Left kidney (tissue), 2 donors: ENCODE data around the gene ADAP1. TPM values are rescaled to one million over a fixed set of nuclear protein-coding genes. Genes with fewer than 3 reads are reported as not detected.
"Not testable (repeated sequence)": the region's sequence is repeated elsewhere in the genome, so short reads cannot be mapped to it uniquely, and the experiment has no call there.

Source experiments
- DNase-seq: peaks from one replicate; pipeline ENCODE4 v3.0.0-alpha.2; 2013
- polyA plus RNA-seq: library from polyadenylated mRNA; unstranded; fragments of 120-200 nt; gene quantifications from one replicate; pipeline ENCODE4 v1.2.1, GENCODE V29; 2013; ENCODE audit not compliant: insufficient read length

The ADAP1 gene
- polyA plus RNA-seq, 1 donor, result 11.0 TPM

DNA sequence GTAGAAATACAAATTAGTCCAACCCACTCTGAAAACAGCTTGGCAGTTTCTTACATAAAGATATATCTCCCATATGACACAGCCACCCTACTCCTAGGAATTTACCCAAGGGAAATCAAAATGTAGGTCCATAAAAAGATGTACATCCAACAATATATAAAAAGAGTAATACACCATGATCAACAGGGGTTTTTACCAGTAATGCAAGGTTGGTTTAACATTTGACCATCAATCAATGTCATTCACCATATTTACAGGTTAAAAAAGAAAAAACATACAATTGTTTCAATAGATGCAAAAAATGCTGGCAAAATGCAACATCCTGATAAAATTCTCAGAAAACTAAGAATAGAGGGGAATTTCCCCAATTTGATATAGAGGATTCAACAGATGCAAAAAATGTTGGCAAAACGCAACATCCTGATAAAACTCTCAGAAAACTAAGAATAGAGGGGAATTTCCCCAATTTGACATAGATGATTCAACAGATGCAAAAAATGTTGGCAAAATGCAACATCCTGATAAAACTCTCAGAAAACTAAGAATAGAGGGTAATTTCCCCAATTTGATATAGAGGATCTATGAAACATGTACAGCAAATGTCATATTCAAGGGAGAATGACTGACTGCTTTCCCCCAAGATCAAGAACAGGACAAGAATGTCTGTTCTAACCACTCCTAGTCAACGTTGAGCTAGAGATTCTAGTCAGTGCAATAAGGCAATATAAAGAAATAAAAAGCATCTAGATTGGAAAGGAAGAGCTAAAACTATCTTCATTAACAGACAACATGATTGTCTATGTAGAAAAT is 13.7 kb downstream of the ADAP1 start:
- no peak for DNase-seq

GRCh38 chr7:939843-940242 is 14.6 kb downstream of the ADAP1 start:
- no peak for DNase-seq

GRCh38 chr7:938546-939185 is 15.8 kb downstream of the ADAP1 start:
- DNase-seq, result no peak

GRCh38 chr7:937856-938484 is 16.5 kb downstream of the ADAP1 start:
- DNase-seq, result no peak

- no peak for DNase-seq
Measured at GRCh38 chr7:936386-937054, 18.0 kb downstream of the ADAP1 start.

GRCh38 chr7:935874-936385 is 18.6 kb downstream of the ADAP1 start:
- no peak for DNase-seq

- DNase-seq, result no peak
Measured at GRCh38 chr7:935164-935873, 19.2 kb downstream of the ADAP1 start.

DNA sequence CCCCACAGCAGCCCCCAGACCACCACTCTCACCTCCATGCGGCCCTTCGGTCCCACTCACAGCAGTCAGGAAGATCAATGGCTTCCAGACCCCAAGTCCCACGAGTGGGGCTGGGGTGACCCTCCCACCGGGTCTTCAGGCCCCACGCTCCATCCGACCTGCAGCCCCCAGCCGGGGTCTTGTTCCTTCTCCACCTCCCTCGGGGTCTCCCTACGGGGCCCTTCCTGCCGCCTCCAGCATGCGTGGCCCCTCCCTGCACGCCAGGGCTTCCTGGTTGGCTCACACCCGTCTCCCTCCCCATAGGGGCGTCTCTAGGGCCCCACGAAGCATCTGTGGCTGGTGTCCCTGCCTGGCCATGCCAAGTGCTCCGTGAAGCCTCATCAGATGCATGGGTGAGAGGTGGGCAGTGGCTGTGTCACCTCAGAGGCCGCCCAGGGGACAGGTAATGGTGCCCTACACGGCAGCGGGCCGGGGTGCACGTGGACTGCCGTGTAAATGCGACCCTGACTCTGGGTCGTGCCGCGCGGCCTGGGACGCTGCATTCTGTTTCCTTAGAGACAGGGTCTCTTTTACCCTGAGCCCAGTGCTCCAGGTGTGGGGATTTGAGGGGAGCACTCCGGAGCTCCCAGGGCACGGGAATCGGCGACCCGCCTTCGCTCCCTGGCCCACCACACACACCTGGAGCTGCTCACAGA is 19.9 kb downstream of the ADAP1 start:
- DNase-seq, result no peak

DNA sequence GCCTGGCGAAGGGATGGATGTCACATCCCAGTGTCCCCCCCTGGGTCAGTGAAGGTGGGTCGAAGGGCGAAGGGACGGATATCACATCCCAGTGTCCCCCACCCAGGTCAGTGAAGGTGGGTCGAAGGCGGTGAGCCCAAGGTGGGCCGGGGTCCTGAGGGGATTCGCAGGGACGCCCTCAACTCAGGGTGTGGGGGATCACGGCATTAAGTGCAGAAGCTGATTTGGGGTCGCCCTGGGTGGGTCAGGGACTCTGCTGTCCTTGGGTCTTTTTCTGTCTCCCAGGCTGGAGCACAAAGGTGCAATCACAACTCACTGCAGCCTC is 21.9 kb downstream of the ADAP1 start:
- DNase-seq, result no peak

DNA sequence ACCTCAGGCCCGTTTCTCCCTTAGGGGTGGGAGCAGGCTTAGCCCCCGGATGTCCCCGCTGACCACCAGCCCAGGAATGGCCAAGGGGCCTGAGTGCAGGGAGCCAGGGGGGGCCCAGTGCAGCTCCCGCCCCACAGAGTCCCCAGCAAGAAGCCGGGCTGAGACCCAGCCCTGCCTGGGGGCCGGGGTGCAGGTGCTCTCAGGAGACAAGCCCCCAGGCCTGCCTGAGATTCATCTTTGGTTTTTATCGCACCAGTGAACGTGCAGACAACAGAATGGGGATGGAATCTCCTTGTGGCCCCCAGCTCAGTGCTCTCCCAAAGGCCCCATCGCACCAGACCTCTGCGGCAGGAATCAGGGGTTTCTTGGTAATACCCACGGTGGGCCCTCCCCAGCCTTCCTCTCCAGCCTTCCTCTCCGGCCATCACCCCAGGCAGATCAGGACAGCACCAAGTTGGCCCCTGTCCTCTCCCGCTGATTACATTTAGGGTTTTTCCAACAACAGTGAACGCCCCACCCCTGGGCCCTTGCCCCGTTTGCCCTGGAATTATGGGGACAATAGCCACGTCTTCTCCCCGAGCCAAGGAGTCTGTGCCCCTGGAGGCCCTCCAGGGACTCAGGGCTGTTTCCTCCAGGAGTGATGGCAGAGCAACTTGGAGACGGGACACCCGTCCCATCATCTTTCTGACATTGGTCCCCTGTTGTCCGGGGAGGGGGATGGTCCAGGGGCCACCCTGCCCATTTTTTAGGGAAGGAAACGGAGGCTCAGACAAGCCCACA is 22.4 kb downstream of the ADAP1 start:
- no peak for DNase-seq

DNA sequence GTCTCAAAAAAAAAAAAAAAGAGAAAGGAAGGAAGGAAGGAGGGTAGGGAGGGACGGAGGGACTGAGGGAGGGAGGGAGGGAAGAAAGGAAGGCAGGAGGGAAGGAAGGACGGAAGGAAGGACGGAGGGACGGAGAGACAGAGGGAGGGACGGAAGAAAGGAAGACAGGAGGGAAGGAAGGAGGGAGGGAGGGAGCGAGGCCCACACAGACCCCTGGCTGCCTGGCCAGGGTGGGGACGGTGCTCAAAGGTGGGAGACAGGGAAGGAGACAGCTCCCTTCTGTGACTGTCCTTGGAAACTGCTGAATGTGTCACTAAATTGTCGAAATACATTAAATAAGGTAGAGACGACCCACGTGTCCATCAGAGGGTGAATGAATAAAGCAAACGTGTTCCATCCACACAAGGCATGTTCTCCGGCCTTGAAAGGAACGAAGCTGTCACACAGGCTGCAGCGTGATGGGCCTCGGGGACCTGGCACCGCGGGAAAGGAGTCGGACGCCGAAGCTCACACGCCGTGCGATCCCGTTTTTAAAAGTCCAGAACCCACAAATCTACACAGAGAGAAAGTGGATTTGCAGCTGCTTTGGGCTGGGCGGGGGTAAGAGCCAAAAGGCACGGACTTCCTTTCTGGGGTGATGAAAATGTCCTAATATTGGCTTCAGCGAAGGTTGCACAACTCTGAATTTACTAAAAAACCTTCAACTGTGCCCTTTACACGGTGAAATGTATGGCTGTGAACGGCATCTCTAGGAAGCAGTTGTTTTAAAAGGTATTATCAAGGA is 23.3 kb downstream of the ADAP1 start:
- DNase-seq, result no peak

DNA sequence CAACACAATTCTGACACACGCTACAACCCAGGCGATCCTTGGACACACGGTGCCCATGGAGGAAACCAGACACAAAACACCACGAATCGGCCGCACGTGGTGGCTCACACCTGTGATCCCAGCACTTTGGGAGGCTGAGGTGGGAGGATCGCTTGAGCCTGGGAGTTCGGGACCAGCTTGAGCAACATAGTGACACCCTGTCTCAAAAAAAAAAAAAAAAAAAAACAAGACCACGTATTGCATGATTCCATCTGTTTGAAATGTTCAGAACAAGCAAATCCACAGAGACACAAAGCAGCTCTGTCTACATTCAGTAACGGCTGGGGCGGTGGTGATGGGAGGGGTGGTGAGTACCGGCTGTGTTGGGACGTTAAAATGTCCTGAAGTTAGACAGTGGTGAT is 25.2 kb downstream of the ADAP1 start:
- no peak for DNase-seq

GRCh38 chr7:927031-927671 is 27.3 kb downstream of the ADAP1 start:
- no peak for DNase-seq

GRCh38 chr7:926061-927030 is 28.1 kb downstream of the ADAP1 start:
- no peak for DNase-seq

DNA sequence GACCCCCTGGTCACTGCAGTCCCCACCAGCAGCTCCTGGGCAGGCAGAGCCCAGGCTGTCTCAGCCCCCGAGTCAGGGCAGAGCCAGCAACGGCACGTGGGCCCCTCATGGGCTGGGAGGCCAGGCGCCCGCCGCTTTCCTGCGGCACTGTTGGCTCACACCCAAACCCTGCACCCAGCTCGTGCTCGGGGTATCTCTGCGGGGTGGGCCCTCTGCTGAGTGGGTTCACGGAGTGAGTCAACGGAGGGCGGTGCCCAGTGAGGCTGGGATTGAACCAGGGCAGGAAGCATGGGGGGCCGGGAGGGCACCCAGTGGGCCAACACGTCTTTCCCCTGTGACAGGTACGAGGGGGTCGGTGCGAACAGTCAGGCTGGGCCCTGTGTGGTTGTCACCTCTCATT is 28.9 kb downstream of the ADAP1 start:
- DNase-seq, result no peak

DNA sequence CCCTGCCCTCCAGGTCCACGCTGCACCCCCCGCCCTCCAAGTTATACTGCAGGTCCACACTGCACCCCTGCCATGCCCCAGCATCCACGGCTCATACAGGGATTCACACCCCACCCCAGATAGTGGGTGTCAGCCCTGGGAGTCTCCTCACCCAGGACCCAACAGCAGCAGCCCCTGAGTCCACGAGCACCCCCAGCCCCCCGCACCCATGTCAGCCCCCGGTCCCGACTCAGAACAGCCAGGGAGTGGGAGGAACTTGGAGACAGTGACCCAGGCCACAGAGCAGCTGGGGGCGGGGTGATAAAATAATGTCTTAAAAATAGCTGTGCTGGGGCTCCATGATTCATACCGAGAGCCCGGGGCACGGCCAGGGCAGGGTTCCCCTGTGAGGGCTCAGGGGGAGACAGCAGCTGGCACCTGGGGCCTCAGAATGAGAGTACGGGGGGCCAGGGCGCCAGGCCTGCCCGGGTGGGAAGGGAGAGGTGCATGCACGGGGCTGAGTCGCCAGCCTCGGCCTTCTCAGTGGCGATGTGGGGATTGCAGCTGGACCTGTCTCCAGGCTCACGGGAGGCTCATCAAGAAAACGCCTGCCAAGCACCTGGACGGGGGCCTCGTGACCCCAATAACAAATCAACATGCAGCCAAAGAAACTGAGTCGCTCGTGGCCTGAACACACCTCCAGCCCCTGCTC is 29.8 kb downstream of the ADAP1 start:
- DNase-seq, result no peak

DNA sequence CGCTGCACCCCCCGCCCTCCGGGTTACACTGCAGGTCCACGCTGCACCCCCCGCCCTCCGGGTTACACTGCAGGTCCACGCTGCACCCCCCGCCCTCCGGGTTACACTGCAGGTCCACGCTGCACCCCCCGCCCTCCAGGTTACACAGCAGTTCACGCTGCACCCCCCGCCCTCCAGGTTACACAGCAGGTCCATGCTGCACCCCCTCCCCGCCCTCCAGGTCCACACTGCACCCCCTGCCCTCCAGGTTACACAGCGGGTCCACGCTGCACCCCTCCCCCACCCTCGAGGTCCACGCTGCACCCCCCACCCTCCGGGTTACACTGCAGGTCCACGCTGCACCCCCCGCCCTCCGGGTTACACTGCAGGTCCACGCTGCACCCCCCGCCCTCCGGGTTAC is 30.4 kb downstream of the ADAP1 start:
- not testable (repeated sequence) for DNase-seq
